IPS-11a (cell line): ENCODE measurements around the gene AKIP1.
A peak's percentile ranks its signal among the peaks of the same experiment; 100 is the strongest.

Source experiments
- H3K4me3 ChIP-seq: one replicate; pipeline ENCODE4 v1.5.1; 2013; ENCODE audit warnings: low read depth, low read length, control low read depth

The AKIP1 gene

DNA sequence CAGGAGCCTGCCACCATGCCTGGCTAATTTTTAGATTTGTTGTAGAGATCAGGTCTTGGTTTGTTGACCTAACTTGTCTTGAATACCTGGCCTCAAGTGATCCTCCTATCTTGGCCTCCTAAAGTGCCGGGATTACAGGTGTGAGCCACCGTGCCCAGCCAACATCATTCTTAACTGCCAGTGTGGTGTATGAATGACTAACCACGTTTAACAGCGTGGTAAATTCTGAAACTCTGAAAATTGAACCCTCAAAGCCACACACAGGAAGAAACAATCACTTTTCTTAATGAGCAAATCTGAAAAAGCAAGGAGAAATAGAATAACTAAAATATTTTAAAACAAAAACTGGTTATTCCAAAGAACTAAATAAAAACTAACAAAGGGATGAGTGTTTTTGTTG lies 45.9 kb downstream of the AKIP1 start:
- H3K4me3 ChIP-seq, result no peak overlapping the region

GRCh38 chr11:8959546-8960166 lies 48.7 kb downstream of the AKIP1 start:
- no peak overlapping the region for H3K4me3 ChIP-seq

DNA sequence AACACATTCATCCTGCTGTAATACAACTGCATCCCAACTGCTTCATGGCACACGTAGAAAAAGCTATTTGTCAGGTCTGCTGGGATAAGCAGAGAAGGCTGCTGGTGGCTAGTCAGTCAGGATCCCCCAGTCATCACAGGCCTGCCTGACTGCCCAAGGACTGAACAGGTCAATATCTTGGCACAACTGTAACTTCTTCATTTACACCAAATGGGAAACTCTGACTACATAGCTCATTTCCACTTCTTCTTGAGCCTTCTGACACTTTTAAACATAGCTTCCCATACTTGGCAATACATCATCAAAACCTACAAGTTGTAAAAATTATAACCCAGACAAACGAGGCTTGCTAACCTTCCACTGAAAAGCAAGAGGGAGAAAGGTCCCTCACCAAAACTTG lies 50.4 kb downstream of the AKIP1 start:
- H3K4me3 ChIP-seq, result no peak overlapping the region

DNA sequence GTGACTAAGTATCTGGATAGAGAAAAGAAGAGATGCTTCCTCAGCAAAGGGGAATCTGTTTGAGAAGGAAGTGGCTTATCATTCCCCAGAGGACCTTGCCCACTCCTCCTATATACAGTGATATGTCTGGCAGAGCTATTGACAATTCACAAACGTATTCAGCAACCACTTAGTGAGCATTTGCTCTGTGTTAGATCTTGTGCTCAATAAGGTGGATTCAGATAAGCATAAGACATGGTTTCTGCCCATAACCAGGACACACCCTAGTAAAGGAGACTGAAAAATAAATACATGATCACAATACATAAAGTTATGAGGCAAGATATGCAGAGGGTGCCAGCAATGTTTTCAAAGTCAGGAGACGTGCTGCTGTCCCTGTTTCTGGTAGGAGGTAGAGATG lies 51.9 kb downstream of the AKIP1 start:
- no peak overlapping the region for H3K4me3 ChIP-seq

GRCh38 chr11:8963569-8964323 lies 52.8 kb downstream of the AKIP1 start:
- peak overlapping the region; percentile 94 for H3K4me3 ChIP-seq

DNA sequence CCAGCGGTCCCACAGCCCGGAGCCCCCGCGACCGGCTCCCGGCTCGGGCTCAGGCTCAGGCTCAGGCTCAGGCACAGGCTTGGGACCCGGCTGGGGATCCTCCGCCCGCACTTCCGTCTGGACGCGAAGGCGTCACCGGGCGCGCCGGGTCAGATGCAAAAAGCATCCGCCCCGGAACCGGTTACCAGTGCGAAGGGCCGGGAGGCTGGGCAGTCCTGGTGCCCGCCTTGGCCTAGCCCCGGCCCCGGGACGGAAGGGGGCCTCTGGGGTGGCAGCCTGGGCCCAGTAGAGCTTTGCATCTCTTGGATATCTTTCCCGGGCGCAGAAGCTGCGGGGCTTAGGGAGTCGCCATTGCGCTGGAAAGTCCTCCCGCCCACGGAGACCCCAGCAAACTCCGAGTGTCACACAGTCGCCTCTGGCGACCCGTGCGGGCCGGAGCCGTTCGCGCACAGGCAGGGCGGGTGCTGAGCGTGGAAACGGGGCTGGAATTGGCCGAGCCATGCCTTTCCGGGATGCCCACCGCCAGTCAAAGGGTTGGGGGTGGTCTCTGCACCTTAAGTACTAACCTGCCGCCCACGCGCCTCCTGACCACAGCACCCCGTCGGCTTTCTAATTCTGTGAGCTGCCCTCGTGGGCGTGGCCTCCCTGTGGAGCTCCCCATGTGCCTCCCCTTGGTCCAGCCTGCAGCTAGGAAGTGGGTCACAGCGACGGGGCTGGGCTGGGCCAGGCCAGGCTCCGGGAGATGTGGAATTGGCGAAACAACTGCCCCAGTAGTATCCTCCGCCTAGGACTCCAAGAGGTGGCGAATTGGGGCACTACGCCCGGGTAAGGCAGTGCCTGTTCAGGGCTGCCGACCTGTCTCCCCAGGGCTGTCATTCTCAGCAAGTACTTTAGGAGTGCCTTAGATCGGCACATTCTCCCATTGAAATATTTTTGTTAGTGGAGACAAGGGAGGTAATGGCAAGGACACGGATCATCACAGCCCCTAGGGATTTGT lies 53.6 kb downstream of the AKIP1 start, which contains the start of gene TMEM9B:
TSS of gene TMEM9B (minus strand) at position 119 of the 997 bp plus-strand sequence. CDS start 129 bp downstream, outside the sequence.
- H3K4me3 ChIP-seq, result peak within 1 kb of the TSS; percentile 94

GRCh38 chr11:8967184-8967583 lies 56.2 kb downstream of the AKIP1 start:
- no peak overlapping the region for H3K4me3 ChIP-seq
